Activated CD4-positive, alpha-beta T cell treated with anti-CD3 and anti-CD28 coated beads for 48 hours (primary cell): ENCODE measurements around the gene MGMT.

ENCODE experiments used
- DNase-seq: peaks from one replicate; pipeline ENCODE4 v3.0.0-alpha.2; 2020

Gene MGMT

DNA sequence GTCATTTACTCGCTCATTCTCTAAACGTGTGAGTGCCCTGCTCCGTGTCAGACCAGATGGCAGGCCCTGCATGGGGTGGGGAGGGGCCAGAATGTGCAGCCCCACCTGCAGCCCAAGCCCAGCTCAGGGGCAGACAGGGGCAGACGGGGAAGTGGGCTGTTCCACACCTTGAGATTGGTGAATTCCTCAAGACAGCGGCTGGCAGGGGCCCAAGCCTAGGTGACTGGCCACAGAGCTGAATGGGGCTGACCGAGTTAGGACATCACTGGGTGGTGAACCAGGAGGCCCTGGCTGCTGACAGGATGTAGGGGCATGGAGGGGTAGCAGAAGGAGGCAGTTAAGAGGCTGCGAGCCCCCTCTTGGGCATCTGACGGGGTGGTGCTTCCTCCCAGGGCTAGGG, 79.1 kb downstream of the MGMT start:
- DNase-seq = no peak

DNA sequence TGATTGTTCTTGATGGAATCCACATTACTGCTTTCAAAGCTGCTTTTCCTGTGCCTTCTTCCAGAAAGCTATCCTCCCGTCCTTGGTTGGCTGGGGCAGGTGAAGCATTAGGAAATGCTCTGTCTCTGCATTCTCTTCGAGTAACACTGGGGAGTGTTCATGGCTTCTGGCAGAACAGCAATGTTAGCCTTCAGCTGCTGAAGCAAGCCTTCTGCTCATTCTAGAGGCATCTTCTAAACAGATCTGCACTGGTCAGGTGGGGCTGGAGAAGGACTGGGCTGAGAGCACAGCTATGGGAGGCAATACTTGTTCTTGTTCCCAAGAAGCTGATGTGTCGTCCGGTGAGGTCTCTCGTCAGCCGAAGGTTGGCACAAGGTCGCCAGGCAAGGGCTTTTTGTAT, 80.6 kb downstream of the MGMT start:
- DNase-seq = no peak

- DNase-seq = no peak
Measured at GRCh38 chr10:129548600-129548999, 81.6 kb downstream of the MGMT start.

DNA sequence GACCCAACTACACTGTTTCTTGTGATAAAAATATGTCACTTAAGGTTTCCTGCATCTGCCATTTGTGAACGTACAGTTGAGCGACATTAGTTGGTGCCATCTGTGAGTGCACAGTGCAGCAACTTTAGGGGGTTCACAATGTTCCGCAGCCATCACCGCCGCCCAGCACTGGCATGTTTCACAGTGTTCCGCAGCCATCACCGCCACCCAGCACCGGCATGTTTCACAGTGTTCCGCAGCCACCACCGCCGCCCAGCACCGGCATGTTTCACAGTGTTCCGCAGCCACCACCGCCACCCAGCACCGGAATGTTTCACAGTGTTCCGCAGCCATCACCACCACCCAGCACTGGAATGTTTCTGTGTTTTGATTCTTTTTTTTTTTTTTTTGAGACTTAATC, 83.0 kb downstream of the MGMT start:
- no peak for DNase-seq

DNA sequence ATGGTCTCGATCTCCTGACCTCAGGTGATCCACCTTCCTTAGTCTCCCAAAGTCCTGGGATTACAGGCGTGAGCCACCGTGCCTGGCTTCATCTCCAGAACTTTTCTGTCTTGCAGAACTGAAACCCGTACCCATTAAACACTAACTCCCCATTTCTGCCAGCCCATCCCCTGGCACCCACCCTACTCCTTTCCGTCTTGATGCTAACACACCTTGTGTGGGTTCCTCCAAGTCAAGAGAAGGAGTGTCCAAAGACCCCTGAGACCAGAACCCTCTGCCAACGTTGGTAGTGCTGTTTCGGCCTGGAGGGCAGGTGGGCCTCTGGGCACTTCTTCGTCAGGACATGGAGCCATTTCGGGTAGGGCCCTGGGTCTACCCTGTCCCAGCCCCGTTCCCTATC, 83.6 kb downstream of the MGMT start:
- no peak for DNase-seq

DNA sequence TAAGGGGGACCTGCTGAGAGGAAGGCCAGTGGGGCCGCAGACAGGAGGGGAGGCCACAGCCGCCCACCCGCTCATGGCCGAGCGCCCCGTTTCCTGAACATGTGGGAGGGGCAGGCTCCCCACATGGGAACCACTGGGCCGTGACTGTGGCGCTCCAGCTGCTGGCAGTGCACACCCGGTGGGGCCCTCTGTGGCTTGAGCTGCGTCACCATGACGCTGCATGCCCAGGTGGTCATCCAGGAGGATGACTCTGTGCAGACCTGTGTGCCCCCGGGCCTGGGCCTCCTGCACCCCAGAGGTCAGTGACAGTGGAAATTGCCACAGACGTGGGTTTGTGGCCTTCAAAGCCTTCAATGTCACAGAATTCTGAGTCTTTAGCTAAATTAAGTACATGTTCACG, 85.1 kb downstream of the MGMT start:
- no peak for DNase-seq

GRCh38 chr10:129553928-129554327, 86.9 kb downstream of the MGMT start:
- no peak for DNase-seq

GRCh38 chr10:129556316-129556715, 89.3 kb downstream of the MGMT start:
- no peak for DNase-seq

GRCh38 chr10:129560361-129560760, 93.3 kb downstream of the MGMT start:
- DNase-seq = no peak

DNA sequence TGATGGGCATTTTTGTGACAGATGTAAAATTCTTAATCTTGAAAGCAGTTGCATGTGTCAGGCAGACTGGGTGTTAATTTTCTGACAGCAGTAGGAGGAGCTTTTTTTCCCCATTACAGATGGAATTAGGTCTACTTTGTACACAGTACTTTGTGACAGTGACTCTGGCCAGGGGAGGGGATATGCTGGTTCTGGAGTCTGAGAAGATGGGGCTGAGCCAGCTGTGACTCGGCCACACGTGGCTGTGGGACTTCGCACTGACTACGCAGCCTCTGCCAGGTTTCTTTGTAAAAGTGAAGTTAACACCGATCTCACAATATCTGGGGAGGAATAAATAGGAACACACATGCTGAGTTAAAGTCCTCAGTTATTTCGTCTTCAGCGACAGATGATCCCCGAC, 95.4 kb downstream of the MGMT start:
- no peak for DNase-seq

GRCh38 chr10:129564923-129565322, 97.9 kb downstream of the MGMT start:
- DNase-seq = no peak

DNA sequence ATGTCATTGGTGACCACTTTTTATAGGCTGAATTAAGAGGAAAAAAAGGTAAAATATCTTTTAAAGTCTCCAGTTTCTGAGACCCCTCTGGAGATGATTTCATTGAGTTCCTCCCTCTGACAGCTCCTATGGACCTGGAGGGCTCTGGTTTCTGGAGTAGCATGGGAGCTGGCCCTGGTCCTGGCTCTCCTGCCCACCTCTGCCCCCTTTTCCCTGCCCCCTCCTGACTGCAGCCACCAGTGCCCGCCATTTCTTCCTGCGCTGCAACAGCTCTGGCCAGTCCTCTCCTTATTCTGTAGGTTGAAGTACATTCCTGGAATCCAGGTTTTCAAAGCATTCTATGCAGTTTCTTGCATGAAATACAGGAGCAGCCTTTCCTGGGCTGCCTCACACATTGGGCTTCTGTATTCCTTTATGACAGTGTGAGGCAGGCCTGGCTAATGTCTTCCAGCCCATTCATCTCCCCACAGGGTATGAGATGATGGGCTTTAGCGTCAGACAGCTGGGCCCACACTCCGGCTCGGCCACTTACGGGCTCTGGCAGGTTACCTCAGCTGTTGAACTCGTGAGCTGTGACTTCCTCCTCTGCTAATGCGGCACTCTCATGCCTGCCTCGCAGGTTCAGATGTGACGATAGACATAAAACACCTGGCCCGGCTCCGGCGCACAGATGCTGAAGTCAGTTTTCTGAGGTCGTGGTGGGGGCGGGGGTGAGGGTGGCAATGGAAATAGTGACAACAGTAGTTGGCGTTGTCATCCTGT, 101.7 kb downstream of the MGMT start:
- peak; percentile 6 for DNase-seq

GRCh38 chr10:129570185-129570584, 103.1 kb downstream of the MGMT start:
- no peak for DNase-seq

DNA sequence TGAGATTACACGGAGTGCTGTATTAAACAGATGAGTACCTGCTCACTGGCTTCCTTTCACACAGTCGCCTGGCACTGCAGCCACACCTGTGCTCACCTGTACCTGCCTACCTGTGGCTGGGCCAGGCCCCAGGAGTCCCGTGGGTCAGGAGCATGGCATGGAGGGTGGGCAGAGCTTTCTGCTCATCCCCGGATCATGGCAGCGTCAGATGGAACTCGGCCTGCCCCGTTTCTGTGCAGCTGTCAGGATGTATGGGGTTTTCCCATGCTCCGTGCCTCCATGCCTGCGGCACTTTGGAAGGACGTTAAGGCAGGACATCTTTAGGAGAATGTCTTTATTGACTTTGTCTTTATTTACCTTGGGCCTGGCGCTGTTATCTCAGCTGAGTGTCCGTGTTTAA, 112.2 kb downstream of the MGMT start:
- DNase-seq = no peak

DNA sequence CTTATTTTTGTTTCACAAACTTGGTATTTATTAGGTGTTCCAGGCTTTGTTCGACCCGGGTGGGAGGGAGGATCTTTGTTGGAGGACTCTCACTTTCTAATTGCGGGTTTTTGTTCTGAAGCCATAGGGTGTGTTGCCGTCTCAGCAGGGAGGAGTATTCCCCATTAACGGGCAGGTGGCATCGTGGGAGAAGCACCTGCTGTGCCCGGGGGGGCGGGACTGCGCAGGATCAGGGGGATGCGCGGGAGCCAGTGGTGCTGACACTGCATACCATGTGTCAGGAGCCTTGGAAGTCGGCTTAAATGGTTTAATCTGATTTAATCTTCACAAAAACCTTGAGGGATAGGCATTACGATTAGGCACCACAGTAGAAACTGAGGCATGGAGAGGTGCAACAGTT, 113.0 kb downstream of the MGMT start:
- no peak for DNase-seq

- no peak for DNase-seq
Measured at GRCh38 chr10:129580901-129581300, 113.9 kb downstream of the MGMT start.

DNA sequence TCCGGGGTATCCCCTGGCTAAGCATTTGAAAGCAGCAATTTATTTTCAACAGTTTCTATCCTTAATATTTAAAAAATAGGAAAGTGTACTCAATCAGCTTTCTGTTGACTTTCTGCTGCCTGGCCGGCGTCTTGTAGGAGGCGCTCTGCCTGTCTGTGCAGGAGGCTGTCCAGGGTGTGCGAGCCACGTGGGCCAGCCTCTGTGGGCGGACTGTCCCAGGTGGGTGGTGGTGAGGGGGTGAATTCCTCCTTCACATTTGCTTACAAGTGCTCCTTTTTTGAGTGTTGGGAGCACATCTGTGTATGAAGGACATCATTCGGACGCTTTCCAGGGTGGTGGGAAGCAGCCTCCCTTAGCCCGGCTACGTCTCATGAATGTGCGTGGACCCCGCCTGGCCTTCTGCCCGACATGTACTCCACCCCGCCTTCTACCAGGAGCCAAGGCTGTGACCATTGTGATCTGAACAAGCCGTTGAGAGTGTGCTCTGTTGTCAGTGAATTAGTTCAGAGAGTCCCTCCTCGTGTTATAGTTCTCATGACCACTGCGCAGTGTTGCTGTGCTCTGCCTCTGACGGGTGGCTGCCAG, 114.9 kb downstream of the MGMT start:
- DNase-seq = no peak

GRCh38 chr10:129583831-129584230, 116.8 kb downstream of the MGMT start:
- DNase-seq = no peak

GRCh38 chr10:129586898-129587443, 119.9 kb downstream of the MGMT start:
- DNase-seq = no peak

GRCh38 chr10:129589546-129589945, 122.5 kb downstream of the MGMT start:
- DNase-seq = no peak

- no peak for DNase-seq
Measured at GRCh38 chr10:129593953-129594352, 126.9 kb downstream of the MGMT start.

DNA sequence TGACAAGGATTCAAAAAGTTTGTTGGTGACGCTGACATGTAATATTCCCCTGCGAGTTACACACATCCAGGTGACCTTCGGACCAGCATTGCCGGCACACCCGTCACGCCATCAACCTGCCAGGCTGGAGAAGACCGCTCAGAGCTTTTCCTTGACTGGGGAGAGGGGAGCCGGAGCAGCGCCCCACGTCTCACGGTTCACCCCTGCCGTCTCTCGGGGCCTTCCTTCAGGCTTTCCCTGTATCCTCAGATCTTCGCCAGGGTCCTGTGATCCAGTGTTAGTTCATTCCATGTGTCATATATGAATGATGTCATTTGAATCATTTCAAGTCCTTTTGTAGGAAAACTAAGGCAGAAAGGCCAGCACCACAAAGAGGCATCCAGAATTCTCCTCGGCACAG, 127.8 kb downstream of the MGMT start:
- DNase-seq = no peak

DNA sequence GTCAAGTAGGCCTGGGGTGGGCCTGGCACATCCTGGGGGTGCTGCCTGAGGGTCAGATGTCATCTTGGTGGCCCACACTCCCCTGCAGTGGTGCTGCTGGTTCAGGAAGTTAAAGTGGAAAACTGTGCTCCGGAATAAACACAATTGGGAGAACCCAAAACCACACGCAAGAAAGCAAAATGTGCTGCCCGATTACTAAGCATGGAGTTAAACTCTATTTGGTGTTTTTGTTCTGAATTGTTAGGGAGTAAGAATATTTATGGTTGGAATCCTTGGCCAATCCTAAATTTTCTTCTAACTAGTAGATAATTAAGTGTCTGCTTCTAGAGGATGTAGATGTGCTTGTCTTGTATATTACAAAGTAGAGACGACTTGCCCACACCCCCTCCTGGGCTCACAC, 131.4 kb downstream of the MGMT start:
- DNase-seq = no peak

- DNase-seq = no peak
Measured at GRCh38 chr10:129599160-129599559, 132.1 kb downstream of the MGMT start.

GRCh38 chr10:129601737-129602136, 134.7 kb downstream of the MGMT start:
- no peak for DNase-seq
